HUES48 (cell line): ENCODE data around the gene NUDCD2.
"Not testable (repeated sequence)": the region's sequence is repeated elsewhere in the genome, so short reads cannot be mapped to it uniquely, and the experiment has no call there.

Experiments
- H3K27ac ChIP-seq: one replicate; pipeline ENCODE4 v1.7.0; 2013; ENCODE audit warnings: low read depth, low read length, inconsistent platforms
- H3K27me3 ChIP-seq: 2 replicates; pipeline ENCODE4 v1.6.1; 2013; ENCODE audit warnings: mild to moderate bottlenecking, low read length; ENCODE audit not compliant: control insufficient read depth, insufficient read depth
- H3K36me3 ChIP-seq: 2 replicates; pipeline ENCODE4 v1.6.1; 2013; ENCODE audit warnings: low read length; ENCODE audit not compliant: control insufficient read depth, insufficient read depth
- H3K4me1 ChIP-seq: 2 replicates; pipeline ENCODE4 v1.6.1; 2013; ENCODE audit warnings: mild to moderate bottlenecking, low read length; ENCODE audit not compliant: control insufficient read depth, insufficient read depth
- H3K4me3 ChIP-seq: 2 replicates; pipeline ENCODE4 v1.5.1; 2013; ENCODE audit warnings: mild to moderate bottlenecking, low read depth, low read length
- H3K9ac ChIP-seq: 2 replicates; pipeline ENCODE4 v1.6.1; 2013; ENCODE audit warnings: mild to moderate bottlenecking, low read depth, low read length, moderate library complexity
- H3K9me3 ChIP-seq: 2 replicates; pipeline ENCODE4 v1.6.1; 2013; ENCODE audit warnings: low read length; ENCODE audit not compliant: control insufficient read depth, insufficient read depth

Gene NUDCD2

DNA sequence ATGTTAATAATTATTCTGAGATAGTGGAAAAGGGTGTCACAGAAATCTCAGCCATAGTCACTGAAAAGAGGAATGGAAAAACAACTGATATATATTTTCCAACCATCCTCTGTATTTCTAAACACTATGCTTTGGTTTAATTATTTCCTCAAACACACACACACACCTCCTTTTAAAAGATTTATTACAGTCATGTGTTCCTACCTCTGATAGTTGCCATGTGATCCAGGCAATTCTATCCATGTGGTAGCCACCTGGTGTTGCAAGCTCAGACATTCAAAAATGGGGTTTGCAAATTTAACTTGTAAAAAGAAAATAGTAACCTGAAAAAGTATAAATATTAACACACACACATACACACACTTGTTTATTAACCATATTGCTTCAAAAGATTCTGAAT, 62.5 kb downstream of the NUDCD2 start:
- Histone ChIP-seq H3K9ac (no peak overlapping the region), H3K4me3 (no peak overlapping the region), H3K36me3 (no peaks in the 10 kb centered on the region), H3K27ac (no peak overlapping the region), H3K27me3 (no peaks in the 10 kb centered on the region), H3K9me3 (no peaks in the 10 kb centered on the region), H3K4me1 (no peaks in the 10 kb centered on the region)

- not testable (repeated sequence) for H3K36me3 ChIP-seq, H3K9me3 ChIP-seq, H3K27ac ChIP-seq, H3K27me3 ChIP-seq, H3K9ac ChIP-seq, H3K4me3 ChIP-seq, H3K4me1 ChIP-seq
Measured at GRCh38 chr5:163396818-163397340, 63.0 kb downstream of the NUDCD2 start.
